Kidney (tissue), 14 donors: ENCODE measurements around the gene MTHFSD. TPM values are rescaled to one million over a fixed set of nuclear protein-coding genes. Genes with fewer than 3 reads are reported as not detected.

Experiments
- DNase-seq, 5 donors: peaks; one replicate each; pipeline ENCODE4 v3.0.0-alpha.2; 2013 to 2020
- FAIRE-seq: peaks from 2 replicates; lab custom pipeline; 2012; peaks lifted over from hg19 to GRCh38; lab: Jason Lieb, UNC
- H3K27ac ChIP-seq, 2 donors: one replicate each; pipeline ENCODE4 v1.7.0; 2013; ENCODE audit warnings: low read depth in 2 of 2, low read length in 2 of 2, inconsistent platforms in 1 of 2
- H3K27me3 ChIP-seq: one replicate; pipeline ENCODE4 v1.7.1; 2013; ENCODE audit warnings: low read length, inconsistent platforms; ENCODE audit not compliant: control insufficient read depth, insufficient read depth
- H3K36me3 ChIP-seq, 3 donors: one replicate each; pipeline versions ENCODE4 v1.7.0 to v1.7.1; 2013; ENCODE audit warnings: low read length in 3 of 3, control low read depth in 1 of 3, inconsistent platforms in 1 of 3; ENCODE audit not compliant: insufficient read depth in 3 of 3, control insufficient read depth in 2 of 3
- H3K4me1 ChIP-seq, 3 donors: one replicate each; pipeline versions ENCODE4 v1.7.0 to v1.7.1; 2013; ENCODE audit warnings: low read length in 3 of 3, inconsistent platforms in 1 of 3, low read depth in 1 of 3; ENCODE audit not compliant: control insufficient read depth in 2 of 3, insufficient read depth in 2 of 3
- H3K4me3 ChIP-seq, 3 donors: one replicate each; pipeline versions ENCODE4 v1.7.0 to v1.8.1; 2013; ENCODE audit warnings: low read length in 3 of 3, control low read depth in 1 of 3, inconsistent platforms in 1 of 3
- H3K9ac ChIP-seq, 3 donors: one replicate each; pipeline versions ENCODE4 v1.7.0 to v1.7.1; 2013; ENCODE audit warnings: low read length in 3 of 3, control low read depth in 1 of 3, inconsistent platforms in 1 of 3
- H3K9me3 ChIP-seq, 3 donors: one replicate each; pipeline versions ENCODE4 v1.7.0 to v1.7.1; 2013; ENCODE audit warnings: low read length in 3 of 3, control low read depth in 1 of 3, inconsistent platforms in 1 of 3; ENCODE audit not compliant: control insufficient read depth in 2 of 3, insufficient read depth in 1 of 3
- CTCF ChIP-seq: IDR thresholded peaks from 3 replicates; pipeline ENCODE4 v1.5.1; 2012; ENCODE audit warnings: mild to moderate bottlenecking, moderate library complexity, borderline replicate concordance; ENCODE audit not compliant: insufficient read depth; ENCODE audit errors: extremely low read depth
- intact Hi-C: fragments of 100-400 bp; cut with DNase I; formaldehyde crosslinking; loops from one replicate; pipeline ENCODE4 v1.11.1; 2022
- polyA plus RNA-seq: library from polyadenylated mRNA; stranded (reverse); fragments of 350-450 nt; fragmentation: Illumina TruSeq; extraction: RNeasy Lipid Tissue Mini Kit (QIAGEN cat#74804); gene quantifications from one replicate; pipeline ENCODE4 v1.2.3, GENCODE V29; 2014; ENCODE audit warnings: low read depth, low replicate concordance; ENCODE audit not compliant: insufficient read depth
- total RNA-seq: library from RNA; stranded (reverse); fragmentation: NEBNext Ultra II Directional; extraction: Animal tissue kit (Norgen Biotek cat#: 25700); gene quantifications from one replicate; pipeline ENCODE4 v1.2.1, GENCODE V29; 2021
- donor health status: control.
- donor health status: control.
- donor health status: control.
- donor health status: control.
- donor health status: control.
- donor health status: DM: yes; HTN: yes; CAD: no.
- donor health status: Normal renal cell carcinoma (clear cell type).

The MTHFSD gene
- total and polyA plus RNA-seq, 2 donors from 2014 or later = 11.3 to 26.2 TPM

DNA sequence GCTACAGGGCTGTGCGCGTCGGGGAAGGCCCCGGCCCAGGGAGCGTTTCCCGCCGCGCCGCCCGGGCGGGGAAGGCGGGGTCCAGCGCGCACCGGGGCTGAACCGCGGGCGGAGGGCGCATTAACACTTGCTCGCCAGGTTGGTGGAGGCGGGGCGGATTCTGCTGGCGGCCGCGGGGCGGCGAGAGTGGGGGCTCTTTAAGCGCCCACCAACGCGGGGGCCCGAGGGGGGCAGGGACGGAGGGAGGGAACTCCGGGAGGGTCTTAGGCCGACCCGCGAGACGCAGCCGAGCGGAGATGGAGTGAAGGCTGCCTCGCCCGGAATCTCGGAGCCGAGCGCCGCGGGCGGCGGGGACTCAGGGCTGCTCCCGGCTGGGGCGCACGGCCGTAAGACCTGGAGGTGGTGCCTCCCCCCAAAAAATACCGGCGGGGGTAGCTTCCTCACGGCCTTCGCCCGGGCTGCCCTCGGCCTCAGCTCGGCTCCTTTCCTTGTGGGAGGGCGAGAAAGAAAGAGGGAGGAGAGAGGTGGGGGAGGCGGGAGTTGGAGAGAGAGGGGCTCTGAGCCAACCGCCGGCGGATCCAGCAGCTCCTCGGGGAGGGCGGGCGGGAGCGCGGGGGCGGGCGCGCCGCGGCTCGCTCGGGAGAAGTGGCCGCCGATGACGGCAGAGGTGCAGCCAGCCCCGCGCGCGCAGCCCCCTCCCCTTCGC lies 45.1 kb downstream of the MTHFSD start:
- intact Hi-C loops = loop anchor here (10.0 kb wide), 2 partner anchors 175 to 695 kb away; no protein-coding TSS in a partner anchor
- peak overlapping the region; percentile 74 to 77 for H3K27ac ChIP-seq
- H3K4me1 ChIP-seq = peaks cover 0 to 13% (median 0%) of the 10 kb centered on the region in 3 donors
- H3K36me3 ChIP-seq = no peaks in the 10 kb centered on the region
- TF ChIP-seq CTCF = no peak
- DNase-seq (peak; percentile 57 to 83 (median 72)), FAIRE-seq (no peak)
- H3K9me3 ChIP-seq = no peaks in the 10 kb centered on the region
- H3K27me3 ChIP-seq = peaks cover 60% of the 10 kb centered on the region
- peak overlapping the region in 1 of 3 donors; percentile 60 for H3K4me3 ChIP-seq
- H3K9ac ChIP-seq = peak overlapping the region in 1 of 3 donors; percentile 26

- H3K36me3 ChIP-seq = no peaks in the 10 kb centered on the region
- H3K27me3 ChIP-seq = peaks cover 60% of the 10 kb centered on the region
- peaks cover 0 to 15% (median 0%) of the 10 kb centered on the region in 3 donors for H3K4me1 ChIP-seq
- H3K9me3 ChIP-seq = no peaks in the 10 kb centered on the region
- H3K27ac ChIP-seq = peak overlapping the region; percentile 76 to 77
- H3K9ac ChIP-seq = peak overlapping the region in 1 of 3 donors; percentile 51
- intact Hi-C loops = loop anchor here (10.0 kb wide), 1 partner anchor 174 kb away; no protein-coding TSS in a partner anchor
- no peak for FAIRE-seq
- DNase-seq = peak in 4 of 5 donors; percentile 63 to 87 (median 72)
- no peak for TF ChIP-seq CTCF
- peak overlapping the region; percentile 16 to 60 (median 48) for H3K4me3 ChIP-seq
Measured at GRCh38 chr16:86508947-86509758, 45.9 kb downstream of the MTHFSD start.

- FAIRE-seq = no peak
Measured at GRCh38 chr16:86508028-86508946, 46.7 kb downstream of the MTHFSD start.

More at GRCh38 chr16:86508028-86508946, 46.7 kb downstream of the MTHFSD start:
- Histone ChIP-seq H3K4me3 (no peak overlapping the region), H3K9ac (no peak overlapping the region), H3K4me1 (peaks cover 0 to 15% (median 0%) of the 10 kb centered on the region in 3 donors), H3K27me3 (peaks cover 60% of the 10 kb centered on the region), H3K9me3 (no peaks in the 10 kb centered on the region), H3K36me3 (no peaks in the 10 kb centered on the region), H3K27ac (peak overlapping the region in 1 of 2 donors; percentile 77)
- DNase-seq = peak in 3 of 5 donors; percentile 36 to 66 (median 37)
- intact Hi-C loops = loop anchor here (10.0 kb wide), 1 partner anchor 173 kb away; no protein-coding TSS in a partner anchor
- TF ChIP-seq CTCF = no peak
